ENCODE measurements around the gene TEX14. TPM values are rescaled to one million over a fixed set of nuclear protein-coding genes. Genes with fewer than 3 reads are reported as not detected.
A peak's percentile ranks its signal among the peaks of the same experiment; 100 is the strongest.

The TEX14 gene
- total and polyA plus RNA-seq, 10 of the 15 experiments (the other 5 are each of a cell fraction or from before 2014, with no cell fraction given), result 0.15 to 1.3 (median 0.66) TPM

GRCh38 chr17:58510075-58510474 lies 181.8 kb downstream of the TEX14 start (continued):
- TF ChIP-seq IRF5 (IDR thresholded peaks at IDR 0.05; ENCODE audit: borderline replicate concordance) (no peak), ELK1 (IDR thresholded peaks at IDR 0.05; ENCODE audit: low read depth, low read length) (no peak), RB1 (IDR thresholded peaks at IDR 0.05; ENCODE audit: borderline replicate concordance) (no peak), USF1 (IDR thresholded peaks at IDR 0.05; ENCODE audit: borderline replicate concordance, extremely low read length, insufficient read depth, low read depth, low read length) (no peak), IKZF2 (IDR thresholded peaks at IDR 0.05) (no peak), TARDBP (IDR thresholded peaks at IDR 0.05; ENCODE audit: borderline replicate concordance) (no peak), PRDM15 (CRISPR knock-in tag; IDR thresholded peaks at IDR 0.05) (no peak), SPI1 (IDR thresholded peaks at IDR 0.05; ENCODE audit: borderline replicate concordance, insufficient read depth, low read depth, low read length) (peak; percentile 41; the same call in 1 of the 2 replicates), TCF7 (IDR thresholded peaks at IDR 0.05; ENCODE audit: borderline replicate concordance) (no peak), DPF2 (IDR thresholded peaks at IDR 0.05) (no peak), MLLT1 (IDR thresholded peaks at IDR 0.05) (no peak), SKIL (IDR thresholded peaks at IDR 0.05; ENCODE audit: low read depth, poor library complexity, severe bottlenecking) (peak; percentile 28), NKRF (conservative IDR thresholded peaks at IDR 0.05) (no peak), CHD1 (IDR thresholded peaks at IDR 0.05; ENCODE audit: low read depth, low read length) (no peak), TAF1 (IDR thresholded peaks at IDR 0.05; ENCODE audit: borderline replicate concordance, low read depth, low read length) (no peak)

Measured in GM12878 (cell line).